GM12873 (cell line): ENCODE data around the gene TVP23C.
"Not testable (repeated sequence)": the region's sequence is repeated elsewhere in the genome, so short reads cannot be mapped to it uniquely, and the experiment has no call there.

Experiments used
- TF ChIP-seq, protein P1 (sequence below): IDR thresholded peaks from 2 replicates; pipeline ENCODE4 v1.5.1; 2012; ENCODE audit warnings: low read depth, mild to moderate bottlenecking, moderate library complexity, low read length, control low read depth; ENCODE audit not compliant: insufficient read depth; ENCODE audit errors: missing control alignments

TVP23C gene

GRCh38 chr17:15563375-15563857 lies at the start of gene TVP23C:
TSS of gene TVP23C (minus strand) at chr17:15563483. CDS start at chr17:15563448, 35 bp downstream.
- TF ChIP-seq, protein P1, sequence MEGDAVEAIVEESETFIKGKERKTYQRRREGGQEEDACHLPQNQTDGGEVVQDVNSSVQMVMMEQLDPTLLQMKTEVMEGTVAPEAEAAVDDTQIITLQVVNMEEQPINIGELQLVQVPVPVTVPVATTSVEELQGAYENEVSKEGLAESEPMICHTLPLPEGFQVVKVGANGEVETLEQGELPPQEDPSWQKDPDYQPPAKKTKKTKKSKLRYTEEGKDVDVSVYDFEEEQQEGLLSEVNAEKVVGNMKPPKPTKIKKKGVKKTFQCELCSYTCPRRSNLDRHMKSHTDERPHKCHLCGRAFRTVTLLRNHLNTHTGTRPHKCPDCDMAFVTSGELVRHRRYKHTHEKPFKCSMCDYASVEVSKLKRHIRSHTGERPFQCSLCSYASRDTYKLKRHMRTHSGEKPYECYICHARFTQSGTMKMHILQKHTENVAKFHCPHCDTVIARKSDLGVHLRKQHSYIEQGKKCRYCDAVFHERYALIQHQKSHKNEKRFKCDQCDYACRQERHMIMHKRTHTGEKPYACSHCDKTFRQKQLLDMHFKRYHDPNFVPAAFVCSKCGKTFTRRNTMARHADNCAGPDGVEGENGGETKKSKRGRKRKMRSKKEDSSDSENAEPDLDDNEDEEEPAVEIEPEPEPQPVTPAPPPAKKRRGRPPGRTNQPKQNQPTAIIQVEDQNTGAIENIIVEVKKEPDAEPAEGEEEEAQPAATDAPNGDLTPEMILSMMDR: not testable (repeated sequence)

DNA sequence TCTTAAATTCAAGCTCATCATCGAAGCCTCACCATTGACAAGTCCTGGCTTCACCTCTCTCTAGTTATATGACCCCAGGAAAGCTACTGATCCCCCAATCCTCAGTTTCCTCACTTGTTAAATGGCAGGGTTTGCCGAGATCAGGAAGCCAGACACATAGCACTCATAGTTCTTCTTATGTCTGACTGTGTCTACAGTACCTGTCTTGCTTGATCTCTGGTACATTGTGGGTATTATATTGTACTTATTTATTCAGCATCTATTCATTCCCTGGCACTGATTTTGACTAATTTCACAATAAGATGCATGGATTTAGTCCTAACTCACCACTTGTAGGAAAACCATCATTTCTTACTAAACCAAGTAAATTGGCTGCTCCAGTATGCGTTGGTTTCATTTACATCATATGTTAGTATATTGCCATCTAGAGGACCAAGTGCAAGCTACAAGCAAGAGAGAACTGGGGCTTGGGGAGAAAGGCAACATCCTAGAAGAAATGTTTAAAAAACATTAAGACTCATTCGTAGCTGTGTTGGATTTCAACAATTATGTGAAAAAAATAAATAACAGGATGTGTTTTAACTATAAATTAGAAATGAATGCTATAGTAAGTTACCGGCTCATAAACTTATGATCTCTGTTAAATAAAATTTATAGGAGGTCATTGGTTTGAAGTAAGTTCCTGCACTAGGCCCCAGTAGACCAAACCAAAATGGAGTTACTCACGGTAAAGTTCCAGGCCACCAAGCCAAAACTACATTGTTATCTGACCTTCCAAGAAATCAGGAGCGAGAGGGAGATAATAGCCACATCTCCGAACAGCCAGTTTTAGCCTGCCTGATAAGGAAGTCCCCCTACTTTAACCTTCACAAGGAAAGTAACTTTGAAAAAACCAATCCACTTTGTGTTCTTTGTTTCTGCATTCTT lies 36.7 kb downstream of the TVP23C start:
- TF ChIP-seq, protein P1: peak; percentile 36

DNA sequence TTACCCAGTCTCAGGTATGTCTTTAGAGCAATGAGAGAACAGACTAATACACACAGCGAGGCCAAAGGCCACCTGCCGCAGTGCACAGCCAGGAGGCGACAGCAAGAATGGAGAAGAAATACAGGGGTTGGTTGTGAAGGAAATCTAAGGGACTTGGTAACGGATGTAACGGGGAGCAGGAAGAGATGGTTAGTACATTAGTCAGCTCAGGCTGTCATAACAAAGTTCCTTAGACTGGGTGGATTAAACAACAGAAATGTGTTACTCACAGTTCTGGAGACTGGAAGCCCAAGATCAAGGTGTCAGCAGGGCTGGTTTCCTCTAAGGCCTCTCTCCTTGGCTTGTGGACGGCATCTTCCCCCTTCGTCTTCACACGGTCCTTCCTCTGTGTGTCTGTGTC lies 47.1 kb downstream of the TVP23C start:
- TF ChIP-seq, protein P1: no peak

- TF ChIP-seq, protein P1: no peak
Observed at GRCh38 chr17:15514469-15514868, 48.8 kb downstream of the TVP23C start.

- TF ChIP-seq, protein P1: no peak
Observed at GRCh38 chr17:15513856-15514459, 49.3 kb downstream of the TVP23C start.

DNA sequence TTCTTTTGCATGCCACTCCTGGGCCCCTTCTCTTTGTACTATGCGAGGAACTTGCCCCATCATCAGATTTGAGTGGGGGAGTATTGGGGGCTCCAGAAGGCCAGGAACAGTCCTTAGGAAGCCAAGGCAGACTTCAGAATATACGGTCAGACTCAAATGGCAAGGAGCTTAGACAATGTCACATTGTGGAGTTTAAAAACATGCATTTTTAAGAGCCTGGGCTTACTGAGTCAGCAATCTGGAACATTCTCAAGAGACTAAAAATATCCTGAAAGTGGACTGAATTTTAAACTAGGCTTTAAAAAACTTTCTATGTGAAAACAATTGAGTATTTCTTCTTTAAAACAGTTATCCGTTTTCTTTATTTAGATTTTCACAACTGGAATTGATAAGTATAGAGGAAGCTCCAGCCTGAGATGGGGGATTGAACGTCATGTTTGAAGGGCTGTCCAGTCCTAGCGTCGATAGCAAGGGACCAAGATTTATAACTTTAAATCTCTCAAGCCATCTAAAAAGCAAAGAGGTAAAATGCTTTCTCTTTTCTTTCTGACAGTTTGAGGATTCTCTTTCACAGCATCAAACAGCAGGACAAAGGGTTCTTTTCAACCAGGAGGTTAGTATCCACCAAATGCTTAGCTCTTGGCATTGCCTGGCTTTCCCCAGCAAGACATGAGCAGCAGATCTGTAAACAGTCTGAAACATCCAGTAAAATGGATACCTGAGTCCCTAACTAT lies 50.1 kb downstream of the TVP23C start:
- TF ChIP-seq, protein P1: no peak

DNA sequence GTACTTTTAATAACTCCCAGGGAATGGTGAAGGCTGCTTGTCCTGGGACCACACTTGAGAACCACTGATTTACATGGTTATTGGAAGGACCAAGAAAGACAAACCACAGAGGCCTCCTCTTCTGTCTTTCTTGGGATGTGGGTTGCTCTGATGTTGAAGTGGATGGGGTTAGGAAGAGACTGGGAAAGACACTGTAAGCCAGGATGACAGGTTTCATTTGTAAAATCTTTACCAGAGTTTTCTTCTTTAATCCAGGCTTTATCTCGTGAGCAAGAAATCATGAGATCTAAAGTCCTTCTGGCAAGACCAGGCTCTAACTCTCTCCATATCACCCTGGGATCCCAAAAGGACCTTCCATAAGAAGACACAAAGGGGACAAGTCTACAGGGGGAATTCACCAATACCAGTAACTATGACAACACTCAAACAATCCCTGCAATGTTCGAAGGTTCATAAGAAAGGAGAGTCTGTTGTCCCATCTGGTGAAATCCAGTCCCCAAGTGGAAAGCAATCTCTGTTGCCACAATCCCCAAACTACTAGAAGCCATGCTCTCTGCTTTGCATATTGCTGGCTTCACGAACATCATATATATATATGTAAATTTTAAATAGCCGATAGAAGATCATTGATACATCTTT lies 51.1 kb downstream of the TVP23C start:
- TF ChIP-seq, protein P1: no peak
